Left ventricle myocardium inferior (tissue), 1 donor: ENCODE data around the gene ECSIT. TPM values are rescaled to one million over a fixed set of nuclear protein-coding genes. Genes with fewer than 3 reads are reported as not detected.

Experiments
- DNase-seq: peaks from one replicate; pipeline ENCODE4 v3.0.0-alpha.2; 2020
- H3K27ac ChIP-seq: fragments of 200-600 bp; replicated peaks from 2 replicates; pipeline ENCODE4 v1.8.0; 2021
- H3K27me3 ChIP-seq: fragments of 200-600 bp; 2 replicates; pipeline ENCODE4 v1.8.0; 2021; ENCODE audit warnings: low read depth
- H3K36me3 ChIP-seq: fragments of 200-600 bp; 2 replicates; pipeline ENCODE4 v1.8.0; 2021
- H3K4me1 ChIP-seq: fragments of 200-600 bp; 2 replicates; pipeline ENCODE4 v1.8.0; 2021
- H3K4me3 ChIP-seq: fragments of 200-600 bp; 2 replicates; pipeline ENCODE4 v1.8.0; 2021; ENCODE audit warnings: mild to moderate bottlenecking, moderate library complexity
- H3K9me3 ChIP-seq: fragments of 200-600 bp; replicated peaks from 2 replicates; pipeline ENCODE4 v1.8.0; 2021
- CTCF ChIP-seq: fragments of 200-600 bp; IDR thresholded peaks from 2 replicates; pipeline ENCODE4 v1.8.0; 2021; ENCODE audit warnings: antibody characterized with exemption, mild to moderate bottlenecking, borderline replicate concordance
- intact Hi-C: fragments of 100-400 bp; cut with micrococcal nuclease; formaldehyde crosslinking; loops from one replicate; pipeline ENCODE4 v1.11.0; 2022
- total RNA-seq: library from RNA; stranded (reverse); fragmentation: NEBNext Ultra II Directional; extraction: Animal tissue kit (Norgen Biotek cat#: 25700); gene quantifications from one replicate; pipeline ENCODE4 v1.2.1, GENCODE V29; 2021
- donor health status: DM: no; HTN: yes; CAD: no; lungs with severe emphysema.

The ECSIT gene
- total RNA-seq, 1 donor from 2014 or later: 167 TPM

GRCh38 chr19:11495481-11495880 lies 33.5 kb downstream of the ECSIT start:
- Histone ChIP-seq H3K4me1 (no peaks in the 10 kb centered on the region), H3K27ac (no peak overlapping the region), H3K9me3 (no peaks in the 10 kb centered on the region), H3K36me3 (peaks cover 57% of the 10 kb centered on the region), H3K27me3 (no peaks in the 10 kb centered on the region), H3K4me3 (no peak overlapping the region)
- TF ChIP-seq CTCF: no peak
- intact Hi-C loops: no loop called here
- DNase-seq: no peak

- Histone ChIP-seq H3K9me3 (no peaks in the 10 kb centered on the region), H3K4me1 (no peaks in the 10 kb centered on the region), H3K36me3 (peaks cover 57% of the 10 kb centered on the region), H3K4me3 (no peak overlapping the region), H3K27ac (no peak overlapping the region), H3K27me3 (no peaks in the 10 kb centered on the region)
- no peak for DNase-seq
- no peak for TF ChIP-seq CTCF
- intact Hi-C loops: no loop called here
Observed at GRCh38 chr19:11494634-11495285, 34.2 kb downstream of the ECSIT start.

GRCh38 chr19:11489378-11489777 lies 39.6 kb downstream of the ECSIT start:
- H3K9me3 ChIP-seq: no peaks in the 10 kb centered on the region
- peaks cover 45% of the 10 kb centered on the region for H3K36me3 ChIP-seq
- TF ChIP-seq CTCF: no peak
- H3K27ac ChIP-seq: no peak overlapping the region
- DNase-seq: no peak
- no peak overlapping the region for H3K4me3 ChIP-seq
- H3K4me1 ChIP-seq: no peaks in the 10 kb centered on the region
- intact Hi-C loops: no loop called here
- peaks cover 12% of the 10 kb centered on the region for H3K27me3 ChIP-seq

- intact Hi-C loops: no loop called here
- no peak for TF ChIP-seq CTCF
- peaks cover 33% of the 10 kb centered on the region for H3K36me3 ChIP-seq
Observed at GRCh38 chr19:11486661-11487503, 42.1 kb downstream of the ECSIT start.

GRCh38 chr19:11485245-11485837 lies 43.6 kb downstream of the ECSIT start:
- Histone ChIP-seq H3K36me3 (peaks cover 25% of the 10 kb centered on the region), H3K27ac (no peak overlapping the region), H3K4me3 (no peak overlapping the region), H3K4me1 (peaks cover 27% of the 10 kb centered on the region), H3K27me3 (peaks cover 53% of the 10 kb centered on the region), H3K9me3 (no peaks in the 10 kb centered on the region)
- no peak for TF ChIP-seq CTCF
- intact Hi-C loops: no loop called here
- DNase-seq: no peak

More at GRCh38 chr19:11486661-11487503, 42.1 kb downstream of the ECSIT start:
- no peak for DNase-seq
- H3K4me1 ChIP-seq: peaks cover 16% of the 10 kb centered on the region
- H3K27me3 ChIP-seq: peaks cover 37% of the 10 kb centered on the region
- H3K27ac ChIP-seq: no peak overlapping the region
- no peak overlapping the region for H3K4me3 ChIP-seq
- H3K9me3 ChIP-seq: no peaks in the 10 kb centered on the region
